ENCODE results near the gene PRRG4. TPM values are rescaled to one million over a fixed set of nuclear protein-coding genes. Genes with fewer than 3 reads are reported as not detected.

Gene PRRG4
- polyA plus RNA-seq, 1 donor (not counting 4 experiments of a cell fraction or from before 2014, with no cell fraction given): 10.0 TPM

DNA sequence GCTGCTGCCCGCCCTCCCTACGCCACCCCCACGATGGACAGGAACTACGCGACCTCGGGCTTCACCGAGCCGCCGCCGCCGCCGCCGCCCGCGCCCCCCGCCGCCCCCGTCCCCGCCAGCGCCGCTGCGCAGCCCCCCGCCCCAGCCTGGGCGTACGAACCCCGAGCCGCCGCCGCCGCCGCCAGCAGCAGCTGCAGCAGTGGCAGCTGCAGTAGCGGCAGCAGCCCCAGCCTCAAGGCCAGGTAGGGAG lies 63.3 kb downstream of the PRRG4 start:
- H3K4me3 ChIP-seq (ENCODE audit: control insufficient read depth in 2 of 3, extremely low read depth in 1 of 3, insufficient read depth in 2 of 3, low read depth in 1 of 3, low read length in 3 of 3): peak overlapping the region; percentile 80 to 96 (median 92)
- H3K27me3 ChIP-seq (ENCODE audit: control insufficient read depth, extremely low read depth, insufficient read depth, low read length): no peaks in the 10 kb centered on the region
- peaks cover 13% of the 10 kb centered on the region for H3K4me1 ChIP-seq (ENCODE audit: control insufficient read depth, extremely low read depth, insufficient read depth, low read length)
- peaks cover 0 to 3% of the 10 kb centered on the region in 2 experiments for H3K36me3 ChIP-seq (ENCODE audit: control insufficient read depth in 2 of 2, extremely low read depth in 1 of 2, insufficient read depth in 2 of 2, low read length in 2 of 2)
- H2AFZ ChIP-seq (ENCODE audit: control insufficient read depth, low read length): peak overlapping the region; percentile 71
- peaks cover 45% of the 10 kb centered on the region for H3K79me2 ChIP-seq (ENCODE audit: control insufficient read depth, insufficient read depth, low read length)
- TF ChIP-seq EZH2 (IDR thresholded peaks at IDR 0.05; ENCODE audit: low read length) (no peak), CTCF (optimal IDR thresholded peaks at IDR 0.05 in 1 of 3, IDR thresholded peaks at IDR 0.05 in 1 of 3, conservative IDR thresholded peaks at IDR 0.05 in 1 of 3; ENCODE audit: extremely low read depth in 1 of 3, insufficient read depth in 2 of 3, low read length in 3 of 3) (no peak)
- DNase-seq (ENCODE audit: low read depth, low spot score) (no peak), FAIRE-seq (no peak)
- no peak overlapping the region for H3K4me2 ChIP-seq (ENCODE audit: control insufficient read depth, extremely low read depth, insufficient read depth, low read depth, low read length)
- dilution Hi-C loops (cut with MboI; ENCODE audit: extremely low pct_ligation_motif_present, low sequenced_read_pairs): no loop called here
- H3K9me3 ChIP-seq (ENCODE audit: control insufficient read depth, low read depth, low read length): no peaks in the 10 kb centered on the region
- peak overlapping the region; percentile 81 for H3K27ac ChIP-seq (ENCODE audit: control insufficient read depth, insufficient read depth, low read length)
- peaks cover 2% of the 10 kb centered on the region for H3K9me1 ChIP-seq (ENCODE audit: control insufficient read depth, extremely low read depth, insufficient read depth, low read length)
- H3K9ac ChIP-seq (ENCODE audit: control insufficient read depth, extremely low read depth, insufficient read depth, low read length): peak overlapping the region; percentile 91
- H4K20me1 ChIP-seq (ENCODE audit: control insufficient read depth, extremely low read depth, insufficient read depth, low read length): no peaks in the 10 kb centered on the region

DNA sequence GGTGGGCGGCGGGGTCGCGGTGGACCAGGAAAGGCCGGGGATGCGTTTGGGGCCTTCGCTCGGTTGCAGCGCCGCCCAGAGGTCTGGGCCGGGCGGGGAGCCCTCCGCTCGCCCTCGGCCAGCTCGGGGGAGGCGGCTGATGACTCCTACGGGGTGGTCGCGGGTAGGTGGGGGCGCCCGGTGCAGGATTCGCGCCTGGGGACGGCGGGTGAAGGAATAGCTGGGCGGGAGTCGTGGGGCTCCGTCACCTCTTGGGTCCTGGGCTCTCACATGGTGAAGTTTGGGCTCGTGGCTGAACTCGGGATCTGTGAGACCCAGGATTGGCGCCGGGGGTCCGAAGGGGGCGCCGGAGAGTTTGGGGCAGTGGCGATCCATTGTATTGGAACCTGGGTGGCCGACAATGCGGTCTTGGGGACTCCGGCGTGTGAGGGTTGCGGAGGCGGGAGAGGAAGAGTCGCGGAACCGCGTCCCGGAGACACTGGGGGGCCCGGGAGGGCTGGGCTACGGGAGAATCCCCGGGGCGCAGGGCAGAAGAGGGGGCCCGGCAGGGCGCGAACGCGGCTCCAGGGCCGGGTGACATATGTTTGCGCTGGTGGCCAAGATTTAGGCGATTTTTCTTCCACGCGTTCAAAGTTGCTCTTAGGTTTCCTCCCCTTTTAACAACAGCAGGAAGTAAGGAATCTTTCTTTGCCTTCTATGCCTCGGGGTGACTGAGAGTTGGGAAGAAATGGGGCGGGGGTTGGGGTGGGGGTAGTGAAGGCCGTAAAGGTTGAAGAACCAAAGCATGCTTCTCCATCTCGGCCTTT lies 63.8 kb downstream of the PRRG4 start:
- H3K36me3 ChIP-seq (ENCODE audit: control insufficient read depth in 2 of 2, extremely low read depth in 1 of 2, insufficient read depth in 2 of 2, low read length in 2 of 2): peaks cover 0 to 3% of the 10 kb centered on the region in 2 experiments
- H3K27ac ChIP-seq (ENCODE audit: control insufficient read depth, insufficient read depth, low read length): peak overlapping the region; percentile 81
- peak overlapping the region; percentile 84 for H3K4me2 ChIP-seq (ENCODE audit: control insufficient read depth, extremely low read depth, insufficient read depth, low read depth, low read length)
- dilution Hi-C loops (cut with MboI; ENCODE audit: extremely low pct_ligation_motif_present, low sequenced_read_pairs): no loop called here
- no peaks in the 10 kb centered on the region for H3K27me3 ChIP-seq (ENCODE audit: control insufficient read depth, extremely low read depth, insufficient read depth, low read length)
- no peaks in the 10 kb centered on the region for H4K20me1 ChIP-seq (ENCODE audit: control insufficient read depth, extremely low read depth, insufficient read depth, low read length)
- no peak for FAIRE-seq
- H3K9ac ChIP-seq (ENCODE audit: control insufficient read depth, extremely low read depth, insufficient read depth, low read length): peak overlapping the region; percentile 91
- TF ChIP-seq EZH2 (IDR thresholded peaks at IDR 0.05; ENCODE audit: low read length) (no peak), CTCF (optimal IDR thresholded peaks at IDR 0.05 in 1 of 3, IDR thresholded peaks at IDR 0.05 in 1 of 3, conservative IDR thresholded peaks at IDR 0.05 in 1 of 3; ENCODE audit: extremely low read depth in 1 of 3, insufficient read depth in 2 of 3, low read length in 3 of 3) (peak; percentile 18 to 78 (median 59))
- H3K4me1 ChIP-seq (ENCODE audit: control insufficient read depth, extremely low read depth, insufficient read depth, low read length): peaks cover 13% of the 10 kb centered on the region
- H3K9me1 ChIP-seq (ENCODE audit: control insufficient read depth, extremely low read depth, insufficient read depth, low read length): peaks cover 2% of the 10 kb centered on the region
- peak overlapping the region; percentile 71 for H2AFZ ChIP-seq (ENCODE audit: control insufficient read depth, low read length)
- no peak for DNase-seq (ENCODE audit: low read depth, low spot score)
- H3K9me3 ChIP-seq (ENCODE audit: control insufficient read depth, low read depth, low read length): no peaks in the 10 kb centered on the region
- peak overlapping the region; percentile 80 to 96 (median 92) for H3K4me3 ChIP-seq (ENCODE audit: control insufficient read depth in 2 of 3, extremely low read depth in 1 of 3, insufficient read depth in 2 of 3, low read depth in 1 of 3, low read length in 3 of 3)
- H3K79me2 ChIP-seq (ENCODE audit: control insufficient read depth, insufficient read depth, low read length): peaks cover 50% of the 10 kb centered on the region
